Panc1 (cell line): Measurements from ENCODE around the gene GPR160. TPM values are rescaled to one million over a fixed set of nuclear protein-coding genes. Genes with fewer than 3 reads are reported as not detected.

ENCODE experiments used
- ATAC-seq: fragments of 200-7000 bp; cut with Tn5 transposase; 2 replicates; pipeline ENCODE4 v1.9.1; 2020; ENCODE audit warnings: mild to moderate bottlenecking, moderate library complexity
- BruUV-seq: library from RNA; stranded (reverse); fragments of 400-500 nt; replicated peaks from 2 replicates; lab custom pipeline; 2021; lab: Mats Ljungman, UMichigan
- CTCF ChIA-PET: fragments of 300-600 bp; sonication (Branson Sonifier 250); formaldehyde crosslinking; loops from one replicate; lab custom pipeline; 2022; ENCODE audit warnings: antibody characterized with exemption; lab: Charles Lee
- POLR2A ChIA-PET: fragments of 300-600 bp; sonication (Branson Sonifier 250); formaldehyde crosslinking; loops from one replicate; lab custom pipeline; 2022; ENCODE audit warnings: antibody characterized with exemption; lab: Charles Lee
- DNase-seq: peaks from one replicate; pipeline ENCODE4 v3.0.0-alpha.2; 2010; ENCODE audit warnings: low read depth, low spot score
- H3K27ac ChIP-seq: 2 replicates; pipeline ENCODE4 v1.5.1; 2011; ENCODE audit warnings: mild to moderate bottlenecking, low read length, inconsistent platforms
- H3K27me3 ChIP-seq: fragments of 200-500 bp; sonication (Bioruptor generic); 2 replicates; pipeline ENCODE4 v1.6.0; 2014; ENCODE audit warnings: low read length, inconsistent platforms; ENCODE audit not compliant: control insufficient read depth, insufficient read depth
- H3K36me3 ChIP-seq: fragments of 200-500 bp; sonication (Bioruptor generic); 2 replicates; pipeline ENCODE4 v1.5.1; 2014; ENCODE audit warnings: inconsistent platforms, mild to moderate bottlenecking, low read length, moderate library complexity; ENCODE audit not compliant: control insufficient read depth, insufficient read depth
- H3K4me1 ChIP-seq: 2 replicates; pipeline ENCODE4 v1.5.1; 2011; ENCODE audit warnings: inconsistent platforms, mild to moderate bottlenecking, low read length, moderate library complexity; ENCODE audit not compliant: control insufficient read depth, insufficient read depth
- H3K4me3 ChIP-seq, 2 experiments: 2 replicates each; pipeline ENCODE4 v1.5.1; 2011 to 2012; ENCODE audit warnings: low read depth in 2 of 2, low read length in 2 of 2, mild to moderate bottlenecking in 2 of 2, inconsistent platforms in 1 of 2, moderate library complexity in 1 of 2
- H3K9me3 ChIP-seq: fragments of 200-500 bp; sonication (Bioruptor generic); 2 replicates; pipeline ENCODE4 v1.5.1; 2014; ENCODE audit warnings: low read depth, mild to moderate bottlenecking, inconsistent platforms, low read length, moderate library complexity; ENCODE audit not compliant: control insufficient read depth, insufficient read depth
- CTCF ChIP-seq: fragments of 450-650 bp; IDR thresholded peaks from 2 replicates; pipeline ENCODE4 v1.5.1; 2017; ENCODE audit warnings: mild to moderate bottlenecking
- POLR2AphosphoS5 ChIP-seq: IDR thresholded peaks from 2 replicates; pipeline ENCODE4 v1.6.1; 2012; ENCODE audit warnings: mild to moderate bottlenecking, low read depth, low read length, moderate library complexity
- REST ChIP-seq, 2 experiments: IDR thresholded peaks; 2 replicates each; pipeline ENCODE4 v1.6.1; 2011 to 2012; ENCODE audit warnings: low read depth in 2 of 2, control low read depth in 1 of 2, low read length in 1 of 2, mild to moderate bottlenecking in 1 of 2, moderate library complexity in 1 of 2; ENCODE audit not compliant: insufficient read depth in 1 of 2
- SIN3A ChIP-seq: IDR thresholded peaks from 2 replicates; pipeline ENCODE4 v1.6.1; 2012; ENCODE audit warnings: low read depth, mild to moderate bottlenecking, low read length, moderate library complexity, borderline replicate concordance; ENCODE audit not compliant: insufficient read depth
- TCF7L2 ChIP-seq: IDR thresholded peaks from 2 replicates; pipeline ENCODE4 v1.6.1; 2011; ENCODE audit warnings: mild to moderate bottlenecking, low read depth, low read length, inconsistent platforms
- in situ Hi-C: cut with HindIII; loops from 2 replicates; pipeline ENCODE4 v1.10.0; 2016; ENCODE audit warnings: low sequenced_read_pairs, low pct_unique_long_range_greater_than_20kb
- intact Hi-C: fragments of 100-400 bp; cut with micrococcal nuclease; formaldehyde crosslinking; loops from one replicate; pipeline ENCODE4 v1.10.0; 2022; ENCODE audit not compliant: unreplicated experiment
- total RNA-seq: library from RNA; stranded (reverse); gene quantifications from one replicate; pipeline ENCODE4 v1.2.1, GENCODE V29; 2021; ENCODE audit not compliant: unreplicated experiment

GPR160 gene
- total RNA-seq, 1 experiment from 2014 or later, result 0.18 TPM

GRCh38 chr3:170107941-170108340, 70.1 kb downstream of the GPR160 start:
- DNase-seq, result no peak
- H3K36me3 ChIP-seq, result peaks cover 15% of the 10 kb centered on the region

GRCh38 chr3:170108955-170109354, 71.2 kb downstream of the GPR160 start:
- TF ChIP-seq CTCF (no peak), SIN3A (no peak), REST (IDR thresholded peaks at IDR 0.05; ENCODE audit: insufficient read depth in 1 of 2, low read depth in 2 of 2, low read length in 1 of 2) (no peak), TCF7L2 (no peak), POLR2AphosphoS5 (no peak)
- ATAC-seq, result no peak
- Histone ChIP-seq H3K27ac (no peak overlapping the region), H3K36me3 (peaks cover 20% of the 10 kb centered on the region), H3K4me1 (no peaks in the 10 kb centered on the region), H3K27me3 (no peaks in the 10 kb centered on the region), H3K4me3 (no peak overlapping the region), H3K9me3 (no peaks in the 10 kb centered on the region)
- POLR2A ChIA-PET, result no interaction called here
- CTCF ChIA-PET, result no interaction called here
- no TSS peak for BruUV-seq
- no peak for DNase-seq
- intact Hi-C loops (no loop called here), in situ Hi-C loops (no loop called here)

More at GRCh38 chr3:170107941-170108340, 70.1 kb downstream of the GPR160 start:
- in situ Hi-C loops, result no loop called here
- Histone ChIP-seq H3K4me1 (no peaks in the 10 kb centered on the region), H3K4me3 (no peak overlapping the region), H3K27ac (no peak overlapping the region), H3K27me3 (no peaks in the 10 kb centered on the region), H3K9me3 (no peaks in the 10 kb centered on the region)
- ChIA-PET POLR2A (no interaction called here), CTCF (no interaction called here)
- BruUV-seq, result no TSS peak
- TF ChIP-seq REST (IDR thresholded peaks at IDR 0.05; ENCODE audit: insufficient read depth in 1 of 2, low read depth in 2 of 2, low read length in 1 of 2) (no peak), TCF7L2 (no peak), CTCF (no peak), SIN3A (no peak), POLR2AphosphoS5 (no peak)
- no peak for ATAC-seq
- intact Hi-C loops, result no loop called here
